Measurements from ENCODE around the gene ADH1B. TPM values are rescaled to one million over a fixed set of nuclear protein-coding genes. Genes with fewer than 3 reads are reported as not detected.
A peak's percentile ranks its signal among the peaks of the same experiment; 100 is the strongest.

The ADH1B gene
- total RNA-seq, 1 donor from 2014 or later, result not detected

DNA sequence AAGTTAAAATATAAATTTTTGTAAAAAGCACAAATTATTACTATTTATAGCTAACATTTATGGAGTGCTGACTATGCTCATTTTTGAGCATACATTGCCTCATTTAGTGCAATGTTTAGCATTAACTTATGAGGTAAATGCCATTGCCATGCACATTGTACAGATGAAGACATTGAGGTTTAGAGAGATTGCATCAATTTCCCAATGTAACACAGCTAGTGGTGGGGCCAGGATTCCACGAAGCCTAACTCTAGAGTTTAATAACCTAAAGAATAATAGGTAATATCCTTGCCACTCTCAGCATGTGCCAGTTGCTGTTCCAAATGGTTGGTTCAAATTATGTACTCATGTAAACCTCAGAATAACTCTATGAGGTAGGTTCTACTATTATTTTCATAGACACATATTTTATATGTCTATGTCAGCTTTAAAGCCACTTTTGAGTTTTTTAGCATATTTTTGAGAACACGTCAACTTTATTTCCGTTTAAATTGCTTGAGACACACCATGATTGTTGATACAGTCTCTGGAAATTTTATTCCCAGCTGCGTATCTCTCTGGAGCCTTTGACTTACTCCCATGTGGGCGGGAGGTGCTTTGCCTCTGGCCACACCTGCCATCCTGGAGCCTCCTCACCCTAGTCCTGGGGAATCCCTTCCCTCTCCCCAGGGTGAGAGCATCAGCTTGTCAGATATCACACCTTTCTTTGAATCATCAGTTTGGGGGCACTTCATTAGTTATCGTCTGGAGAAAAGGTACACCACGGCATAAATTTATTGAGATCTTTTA, 19.6 kb downstream of the ADH1B start:
- no peak for DNase-seq (ENCODE audit: low read depth)
- TF ChIP-seq, protein P1, sequence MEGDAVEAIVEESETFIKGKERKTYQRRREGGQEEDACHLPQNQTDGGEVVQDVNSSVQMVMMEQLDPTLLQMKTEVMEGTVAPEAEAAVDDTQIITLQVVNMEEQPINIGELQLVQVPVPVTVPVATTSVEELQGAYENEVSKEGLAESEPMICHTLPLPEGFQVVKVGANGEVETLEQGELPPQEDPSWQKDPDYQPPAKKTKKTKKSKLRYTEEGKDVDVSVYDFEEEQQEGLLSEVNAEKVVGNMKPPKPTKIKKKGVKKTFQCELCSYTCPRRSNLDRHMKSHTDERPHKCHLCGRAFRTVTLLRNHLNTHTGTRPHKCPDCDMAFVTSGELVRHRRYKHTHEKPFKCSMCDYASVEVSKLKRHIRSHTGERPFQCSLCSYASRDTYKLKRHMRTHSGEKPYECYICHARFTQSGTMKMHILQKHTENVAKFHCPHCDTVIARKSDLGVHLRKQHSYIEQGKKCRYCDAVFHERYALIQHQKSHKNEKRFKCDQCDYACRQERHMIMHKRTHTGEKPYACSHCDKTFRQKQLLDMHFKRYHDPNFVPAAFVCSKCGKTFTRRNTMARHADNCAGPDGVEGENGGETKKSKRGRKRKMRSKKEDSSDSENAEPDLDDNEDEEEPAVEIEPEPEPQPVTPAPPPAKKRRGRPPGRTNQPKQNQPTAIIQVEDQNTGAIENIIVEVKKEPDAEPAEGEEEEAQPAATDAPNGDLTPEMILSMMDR (conservative IDR thresholded peaks at IDR 0.05; ENCODE audit: low read depth, low read length), result no peak
- no peak overlapping the region for H3K4me3 ChIP-seq (ENCODE audit: low read depth, low read length)

DNA sequence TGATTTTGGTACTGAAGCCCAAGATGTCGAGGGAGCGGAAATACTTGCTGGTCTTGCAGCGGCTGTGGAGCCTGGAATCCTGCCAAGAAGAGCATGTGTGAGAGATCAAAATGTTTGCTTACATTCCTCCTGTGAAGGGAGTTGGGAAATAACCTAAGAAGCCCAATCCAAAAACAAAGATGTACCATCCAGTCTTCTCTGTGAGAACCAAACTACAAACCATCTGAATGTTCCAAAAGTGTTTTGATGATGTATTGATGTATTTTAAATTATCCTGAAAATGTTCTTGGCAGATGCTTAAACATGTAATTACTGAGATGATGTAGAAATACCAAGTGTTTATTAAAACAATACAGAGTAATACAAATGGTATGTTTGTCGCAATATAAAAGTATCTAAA, 20.3 kb downstream of the ADH1B start:
- peak; percentile 35 for DNase-seq (ENCODE audit: low read depth)
- TF ChIP-seq, protein P1 (conservative IDR thresholded peaks at IDR 0.05; ENCODE audit: low read depth, low read length), result no peak
- no peak overlapping the region for H3K4me3 ChIP-seq (ENCODE audit: low read depth, low read length)

DNA sequence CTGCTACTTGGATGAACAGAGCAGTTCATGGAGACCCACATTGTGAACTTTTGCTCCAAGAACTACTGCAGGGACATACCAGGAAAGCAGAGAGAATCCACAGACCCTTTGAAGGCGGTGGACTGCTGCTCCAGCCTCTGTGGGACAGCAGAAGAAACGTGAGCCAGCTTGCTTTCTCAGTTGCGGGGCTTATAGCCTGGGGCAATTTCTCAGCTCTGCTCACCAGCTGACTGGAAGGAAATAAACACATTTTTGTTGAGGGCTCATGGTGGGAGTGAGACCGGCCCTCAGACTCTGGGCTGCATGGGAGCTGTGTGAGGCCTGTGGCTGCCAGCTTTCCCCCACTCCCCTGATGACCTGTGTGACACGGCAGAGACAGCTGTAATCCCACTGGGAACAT, 27.8 kb downstream of the ADH1B start:
- DNase-seq (ENCODE audit: low read depth), result no peak
- no peak overlapping the region for H3K4me3 ChIP-seq (ENCODE audit: low read depth, low read length)
- TF ChIP-seq, protein P1 (conservative IDR thresholded peaks at IDR 0.05; ENCODE audit: low read depth, low read length), result no peak

DNA sequence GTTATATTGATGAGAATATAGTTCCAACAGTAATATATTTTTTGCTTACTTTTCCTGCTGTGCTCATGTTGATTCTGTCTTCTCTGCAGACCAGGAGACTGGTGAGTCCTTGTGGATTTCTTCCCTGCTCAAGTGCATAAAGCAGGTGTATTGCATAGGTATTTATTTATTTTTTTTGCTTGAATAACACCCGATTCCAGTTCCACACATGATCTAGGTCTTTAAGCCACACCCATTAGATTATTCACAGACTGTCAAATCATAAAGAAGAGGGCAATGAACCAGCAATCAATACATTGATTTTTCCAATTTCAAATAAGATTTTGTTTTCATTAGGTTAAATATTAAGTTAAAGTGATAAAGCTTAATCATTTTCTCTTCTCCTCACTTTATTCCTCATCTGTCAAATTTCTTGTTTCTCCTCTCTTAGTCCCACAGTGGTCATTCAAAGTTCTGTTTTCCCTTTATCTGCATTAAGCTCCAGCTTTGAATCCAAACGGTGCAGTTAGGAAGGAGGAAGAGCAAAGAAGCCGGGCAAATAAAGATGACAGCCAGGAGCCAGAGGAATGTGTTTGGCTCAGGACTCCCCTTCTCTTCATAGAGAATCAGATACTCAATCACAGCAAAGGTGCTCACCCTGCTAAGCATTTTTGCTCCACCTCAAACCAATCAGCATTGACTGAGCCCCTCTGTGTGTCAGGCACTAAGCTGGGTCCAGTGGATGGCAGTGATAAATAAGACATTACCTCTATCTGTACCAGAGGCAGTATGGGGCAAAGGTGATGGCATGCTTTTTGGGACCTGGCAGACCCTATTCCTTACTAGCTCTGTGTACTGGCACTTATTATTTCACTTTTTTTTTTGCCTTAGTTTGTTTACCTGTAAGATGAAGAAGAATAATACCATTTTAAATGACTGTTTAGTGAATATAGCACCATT, 30.1 kb downstream of the ADH1B start, which contains the start of gene ADH1A:
TSS of gene ADH1A (minus strand) at position 138 of the 939 bp plus-strand sequence. CDS start at position 67, 71 bp downstream.
- no peak for DNase-seq (ENCODE audit: low read depth)
- no peak within 1 kb of the TSS for H3K4me3 ChIP-seq (ENCODE audit: low read depth, low read length)
- TF ChIP-seq, protein P1 (conservative IDR thresholded peaks at IDR 0.05; ENCODE audit: low read depth, low read length), result no peak

DNA sequence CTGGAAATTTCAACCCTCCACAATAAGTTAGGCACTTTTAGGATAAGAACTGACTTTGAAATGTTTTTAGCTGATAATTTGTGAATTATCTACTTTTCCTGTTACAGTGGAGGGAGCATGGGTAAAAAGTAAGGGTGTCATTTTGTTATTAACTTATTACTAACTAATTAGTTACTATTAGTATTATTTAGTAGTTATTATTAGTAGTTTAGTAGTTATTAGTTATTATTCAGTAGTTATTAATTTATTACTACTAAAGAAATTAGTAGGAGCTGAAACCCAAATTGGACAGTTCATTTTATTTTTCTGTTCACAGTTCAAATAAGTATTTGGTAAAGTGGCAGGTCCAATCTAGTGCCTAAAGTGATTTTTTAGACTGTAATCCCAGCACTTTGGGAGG, 35.8 kb downstream of the ADH1B start:
- TF ChIP-seq, protein P1 (conservative IDR thresholded peaks at IDR 0.05; ENCODE audit: low read depth, low read length), result no peak
- H3K4me3 ChIP-seq (ENCODE audit: low read depth, low read length), result no peak overlapping the region
- no peak for DNase-seq (ENCODE audit: low read depth)

DNA sequence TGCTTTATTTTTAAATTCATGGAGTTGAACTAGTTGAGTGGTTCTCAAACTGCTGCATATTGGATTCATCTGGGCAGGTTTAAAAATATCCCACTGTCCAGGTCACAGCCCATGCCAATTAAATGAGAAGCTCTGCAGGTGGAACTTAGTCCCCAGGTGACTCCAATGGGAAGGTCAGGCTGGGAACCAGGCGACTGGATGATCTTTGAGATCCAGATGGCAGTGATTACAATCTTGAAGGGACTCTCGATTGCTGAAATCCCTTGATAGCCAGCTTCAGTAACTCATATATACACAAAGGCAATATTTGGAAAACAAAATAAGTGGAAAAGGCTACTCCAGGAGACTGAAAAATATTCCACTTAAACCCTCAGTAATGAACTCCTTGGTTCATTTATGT, 38.5 kb downstream of the ADH1B start:
- H3K4me3 ChIP-seq (ENCODE audit: low read depth, low read length), result no peak overlapping the region
- no peak for DNase-seq (ENCODE audit: low read depth)
- TF ChIP-seq, protein P1 (conservative IDR thresholded peaks at IDR 0.05; ENCODE audit: low read depth, low read length), result no peak
